IPS DF 19.7 (cell line): ENCODE data around the gene ST3GAL3.

Experiments
- DNase-seq: peaks from one replicate; pipeline ENCODE4 v3.0.0-alpha.2; 2013; ENCODE audit warnings: low read depth, low spot score

The ST3GAL3 gene

DNA sequence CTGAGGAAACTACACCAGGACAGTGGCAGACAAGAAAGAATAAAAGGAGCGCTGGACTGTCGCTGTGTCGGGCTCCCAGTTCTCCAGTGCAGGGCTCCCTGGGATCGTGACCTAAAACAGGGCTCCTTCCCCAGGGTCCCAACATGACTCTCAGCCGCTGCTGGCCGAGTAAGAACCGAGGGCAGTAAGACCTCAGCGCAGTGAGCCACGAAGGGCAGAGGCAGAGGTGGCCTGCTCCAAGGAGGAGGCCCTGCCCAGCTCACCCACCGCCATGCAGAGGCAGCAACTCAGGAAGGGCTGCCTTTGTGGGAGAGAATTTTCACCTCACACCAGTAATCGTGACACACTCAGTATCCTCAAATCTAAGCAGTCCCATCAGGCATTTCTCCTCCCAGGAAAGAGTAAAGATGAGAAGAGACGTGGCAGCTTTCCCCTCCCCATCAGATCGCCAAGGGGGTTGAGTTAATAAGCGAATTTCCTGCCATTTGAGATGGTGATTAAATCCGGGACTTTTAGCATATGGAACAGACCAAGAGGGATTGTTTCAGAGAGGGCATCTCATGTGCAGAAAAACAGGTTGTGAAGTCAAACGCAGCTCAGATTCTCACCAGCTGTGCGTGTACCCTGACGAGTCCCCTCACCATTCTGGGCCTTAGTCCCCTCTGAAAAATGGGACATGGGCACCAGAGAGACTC lies 206.5 kb downstream of the ST3GAL3 start:
- no peak for DNase-seq

GRCh38 chr1:43914576-43915525 lies 207.5 kb downstream of the ST3GAL3 start:
- no peak for DNase-seq

DNA sequence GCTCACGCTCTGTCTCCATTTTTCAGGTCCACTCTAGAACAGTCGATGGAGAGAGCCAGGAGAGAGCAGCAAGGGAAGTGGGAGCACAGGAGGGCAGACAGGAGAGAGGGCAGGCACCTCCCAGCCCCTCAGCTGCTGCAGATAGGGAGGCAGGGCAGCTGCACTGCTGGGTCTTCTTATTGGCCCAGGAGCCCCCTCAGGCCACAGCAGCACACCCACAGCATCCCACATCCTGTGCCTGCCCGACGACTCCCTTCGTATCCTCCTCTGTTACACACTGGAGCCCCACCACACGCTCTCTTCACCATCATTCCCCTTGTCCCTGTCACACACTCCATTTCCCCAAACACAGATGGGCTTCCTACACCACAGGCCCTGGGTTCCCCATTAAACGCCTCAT lies 212.6 kb downstream of the ST3GAL3 start:
- DNase-seq: no peak

DNA sequence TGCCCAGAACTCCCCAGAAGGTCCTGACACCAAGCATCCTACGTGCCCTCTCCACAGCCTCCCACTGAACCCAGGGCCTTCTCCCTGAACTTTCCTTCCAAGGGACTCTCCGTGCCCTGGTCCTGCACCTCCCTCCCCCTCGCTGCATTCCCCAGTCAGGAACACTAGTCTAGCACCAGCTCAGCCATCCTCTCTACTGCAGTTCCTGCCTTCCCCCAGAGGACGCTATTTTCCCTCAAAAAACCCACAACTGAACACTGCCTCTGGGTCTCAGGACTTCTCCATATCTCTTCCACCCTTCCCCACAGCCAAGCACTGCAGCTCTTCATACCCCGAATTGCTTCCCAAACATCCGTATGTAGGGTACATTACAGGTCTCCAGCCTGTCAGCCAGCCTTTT lies 213.7 kb downstream of the ST3GAL3 start:
- DNase-seq: no peak

- DNase-seq: no peak
These were observed 217.2 kb downstream of the ST3GAL3 start for GRCh38 chr1:43924516-43924915.

DNA sequence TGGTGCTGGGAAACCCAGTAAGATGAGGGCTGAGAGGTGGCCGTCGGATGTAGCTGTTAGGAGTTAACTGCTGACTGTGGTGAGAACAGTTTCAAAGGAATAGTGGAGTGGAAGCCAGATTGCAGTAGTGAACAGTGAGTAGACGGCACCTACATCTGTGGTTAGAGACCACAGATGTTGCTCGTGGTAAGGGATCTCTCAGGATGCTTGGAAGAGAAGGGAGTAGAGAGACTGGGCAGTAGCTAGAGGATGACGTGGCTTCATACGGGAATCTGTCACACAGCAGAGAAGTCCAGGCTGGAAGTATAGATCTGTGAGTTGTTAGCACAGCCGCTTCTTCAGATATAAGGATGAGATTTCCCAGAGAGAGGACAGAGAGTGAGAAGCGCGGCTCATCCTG lies 218.5 kb downstream of the ST3GAL3 start:
- DNase-seq: no peak

GRCh38 chr1:43930168-43930948 lies 223.0 kb downstream of the ST3GAL3 start:
- DNase-seq: no peak

DNA sequence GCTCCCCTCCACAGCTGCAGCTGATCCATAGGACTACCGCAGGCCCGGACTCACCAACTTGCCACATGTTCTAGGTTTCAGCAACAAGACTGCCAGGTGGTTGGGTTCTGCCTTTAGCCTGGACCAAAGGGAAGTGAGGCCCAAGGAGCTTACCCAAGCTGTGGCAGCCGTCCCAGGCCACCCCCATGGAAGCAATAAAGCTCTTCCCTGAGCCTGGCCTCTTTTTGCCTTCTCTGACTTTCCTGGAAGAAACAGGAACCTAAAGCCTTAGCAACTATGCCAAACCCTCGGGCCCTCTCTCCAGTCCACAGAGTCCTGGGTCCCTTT lies 223.6 kb downstream of the ST3GAL3 start:
- DNase-seq: no peak

- DNase-seq: no peak
These were observed 224.7 kb downstream of the ST3GAL3 start for GRCh38 chr1:43931711-43932660.

GRCh38 chr1:43932786-43933385 lies 225.6 kb downstream of the ST3GAL3 start:
- no peak for DNase-seq

DNA sequence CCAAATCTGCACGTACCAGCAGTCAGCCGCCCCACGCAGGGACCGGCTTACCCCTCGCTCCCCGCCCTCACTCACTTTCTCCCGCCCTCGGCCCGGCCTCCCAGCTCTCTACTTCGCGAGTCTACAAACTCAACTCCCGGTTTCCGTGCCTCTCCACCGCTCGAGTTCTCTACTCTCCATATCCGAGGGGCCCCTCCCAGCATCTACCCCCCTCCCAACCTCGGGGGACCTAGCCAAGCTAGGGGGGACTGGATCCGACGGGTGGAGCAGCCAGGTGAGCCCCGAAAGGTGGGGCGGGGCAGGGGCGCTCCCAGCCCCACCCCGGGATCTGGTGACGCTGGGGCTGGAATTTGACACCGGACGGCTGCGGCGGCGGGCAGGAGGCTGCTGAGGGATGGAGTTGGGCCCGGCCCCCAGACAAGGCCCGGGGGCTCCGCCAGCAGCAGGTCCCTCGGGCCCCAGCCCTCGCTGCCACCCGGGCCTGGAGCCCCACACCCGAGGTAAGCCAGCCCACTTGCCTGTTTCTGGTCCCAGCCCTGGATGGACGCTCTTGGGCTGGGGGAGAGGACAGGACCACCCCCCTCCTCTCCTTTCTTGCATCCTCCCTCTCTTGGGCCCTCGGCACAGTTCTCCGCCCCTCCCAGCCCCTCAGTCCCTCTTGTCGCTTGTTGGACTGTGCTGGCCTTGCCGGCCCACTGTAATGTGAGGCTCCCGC lies 226.2 kb downstream of the ST3GAL3 start, which contains the start of gene ARTN:
TSS of gene ARTN (plus strand) at position 416 of the 715 bp plus-strand sequence. CDS start 1,856 bp downstream, outside the sequence.
- DNase-seq: no peak

- peak; percentile 71 for DNase-seq
These were observed 227.0 kb downstream of the ST3GAL3 start for GRCh38 chr1:43934101-43934985.

DNA sequence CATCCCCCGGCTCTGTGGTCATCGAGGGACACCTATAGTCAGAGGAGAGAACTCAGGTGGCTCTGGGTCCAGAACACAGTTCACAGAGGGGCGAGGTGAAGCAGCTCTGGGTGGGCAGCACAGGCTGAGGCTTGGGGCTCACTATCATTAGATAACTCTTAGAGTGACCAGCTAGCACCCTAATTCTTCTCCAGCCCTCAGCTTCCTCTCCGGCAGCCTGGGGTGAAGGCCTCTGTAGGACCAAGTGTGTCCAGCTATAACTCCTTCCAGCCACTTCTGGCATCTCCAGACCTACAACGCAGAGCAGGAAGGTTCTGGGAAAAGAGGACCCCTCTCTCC lies 227.6 kb downstream of the ST3GAL3 start:
- no peak for DNase-seq

GRCh38 chr1:43935711-43936427 lies 228.5 kb downstream of the ST3GAL3 start:
- no peak for DNase-seq

DNA sequence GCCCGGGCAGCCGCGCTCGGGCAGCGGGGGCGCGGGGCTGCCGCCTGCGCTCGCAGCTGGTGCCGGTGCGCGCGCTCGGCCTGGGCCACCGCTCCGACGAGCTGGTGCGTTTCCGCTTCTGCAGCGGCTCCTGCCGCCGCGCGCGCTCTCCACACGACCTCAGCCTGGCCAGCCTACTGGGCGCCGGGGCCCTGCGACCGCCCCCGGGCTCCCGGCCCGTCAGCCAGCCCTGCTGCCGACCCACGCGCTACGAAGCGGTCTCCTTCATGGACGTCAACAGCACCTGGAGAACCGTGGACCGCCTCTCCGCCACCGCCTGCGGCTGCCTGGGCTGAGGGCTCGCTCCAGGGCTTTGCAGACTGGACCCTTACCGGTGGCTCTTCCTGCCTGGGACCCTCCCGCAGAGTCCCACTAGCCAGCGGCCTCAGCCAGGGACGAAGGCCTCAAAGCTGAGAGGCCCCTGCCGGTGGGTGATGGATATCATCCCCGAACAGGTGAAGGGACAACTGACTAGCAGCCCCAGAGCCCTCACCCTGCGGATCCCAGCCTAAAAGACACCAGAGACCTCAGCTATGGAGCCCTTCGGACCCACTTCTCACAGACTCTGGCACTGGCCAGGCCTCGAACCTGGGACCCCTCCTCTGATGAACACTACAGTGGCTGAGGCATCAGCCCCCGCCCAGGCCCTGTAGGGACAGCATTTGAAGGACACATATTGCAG lies 229.3 kb downstream of the ST3GAL3 start:
- DNase-seq: no peak

GRCh38 chr1:43937179-43937865 lies 230.0 kb downstream of the ST3GAL3 start:
- DNase-seq: no peak

- DNase-seq: no peak
These were observed 231.0 kb downstream of the ST3GAL3 start for GRCh38 chr1:43938383-43938782.
